ENCODE measurements around the gene DOK5.

DOK5 gene

GRCh38 chr20:54459279-54459678, 16.1 kb upstream of the DOK5 start:
- TF ChIP-seq, protein P1, sequence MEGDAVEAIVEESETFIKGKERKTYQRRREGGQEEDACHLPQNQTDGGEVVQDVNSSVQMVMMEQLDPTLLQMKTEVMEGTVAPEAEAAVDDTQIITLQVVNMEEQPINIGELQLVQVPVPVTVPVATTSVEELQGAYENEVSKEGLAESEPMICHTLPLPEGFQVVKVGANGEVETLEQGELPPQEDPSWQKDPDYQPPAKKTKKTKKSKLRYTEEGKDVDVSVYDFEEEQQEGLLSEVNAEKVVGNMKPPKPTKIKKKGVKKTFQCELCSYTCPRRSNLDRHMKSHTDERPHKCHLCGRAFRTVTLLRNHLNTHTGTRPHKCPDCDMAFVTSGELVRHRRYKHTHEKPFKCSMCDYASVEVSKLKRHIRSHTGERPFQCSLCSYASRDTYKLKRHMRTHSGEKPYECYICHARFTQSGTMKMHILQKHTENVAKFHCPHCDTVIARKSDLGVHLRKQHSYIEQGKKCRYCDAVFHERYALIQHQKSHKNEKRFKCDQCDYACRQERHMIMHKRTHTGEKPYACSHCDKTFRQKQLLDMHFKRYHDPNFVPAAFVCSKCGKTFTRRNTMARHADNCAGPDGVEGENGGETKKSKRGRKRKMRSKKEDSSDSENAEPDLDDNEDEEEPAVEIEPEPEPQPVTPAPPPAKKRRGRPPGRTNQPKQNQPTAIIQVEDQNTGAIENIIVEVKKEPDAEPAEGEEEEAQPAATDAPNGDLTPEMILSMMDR (IDR thresholded peaks at IDR 0.05), result no peak

GRCh38 chr20:54464003-54464402, 11.4 kb upstream of the DOK5 start:
- TF ChIP-seq, protein P1 (IDR thresholded peaks at IDR 0.05), result no peak

DNA sequence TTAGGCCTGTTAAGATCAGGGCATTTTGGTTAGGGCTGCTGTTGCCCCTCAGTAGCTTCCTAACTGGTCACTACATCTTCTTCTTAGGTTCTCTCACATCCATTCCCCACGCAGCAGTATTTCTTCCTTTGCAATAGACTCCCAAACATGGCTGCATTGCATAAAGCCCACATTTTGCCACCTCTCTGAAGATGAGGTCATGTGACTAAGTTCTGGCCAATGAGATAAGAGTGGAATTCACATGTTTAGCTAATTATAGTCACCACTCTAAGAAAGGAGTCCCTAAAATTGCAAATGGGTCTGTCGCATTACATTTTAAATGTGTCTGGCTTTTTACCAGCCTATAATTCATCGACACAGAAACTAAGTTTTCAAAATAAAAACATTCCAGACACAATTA, 9.3 kb upstream of the DOK5 start:
- TF ChIP-seq, protein P1 (IDR thresholded peaks at IDR 0.05), result no peak

GRCh38 chr20:54467622-54468021, 7.8 kb upstream of the DOK5 start:
- TF ChIP-seq, protein P1 (IDR thresholded peaks at IDR 0.05), result no peak

DNA sequence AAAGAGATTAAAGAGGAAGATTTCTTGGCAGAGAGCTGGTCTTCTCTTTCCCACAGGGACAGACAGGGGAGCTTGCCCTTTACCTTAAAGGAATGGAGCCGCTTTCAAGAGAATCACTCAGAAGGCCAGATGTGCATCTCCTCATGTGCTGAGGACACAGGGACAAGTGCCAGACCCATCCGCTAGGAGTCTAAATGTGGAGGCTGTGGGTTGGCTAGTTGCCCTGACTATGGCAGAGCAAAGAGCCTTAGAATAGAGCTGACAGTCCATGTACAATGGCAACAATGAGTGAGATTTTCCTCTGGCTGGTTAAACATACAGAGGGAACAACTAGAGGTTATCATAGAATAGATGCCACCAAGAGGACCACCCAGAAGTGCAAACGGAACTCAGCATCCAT, 7.3 kb upstream of the DOK5 start:
- TF ChIP-seq, protein P1 (IDR thresholded peaks at IDR 0.05), result no peak

DNA sequence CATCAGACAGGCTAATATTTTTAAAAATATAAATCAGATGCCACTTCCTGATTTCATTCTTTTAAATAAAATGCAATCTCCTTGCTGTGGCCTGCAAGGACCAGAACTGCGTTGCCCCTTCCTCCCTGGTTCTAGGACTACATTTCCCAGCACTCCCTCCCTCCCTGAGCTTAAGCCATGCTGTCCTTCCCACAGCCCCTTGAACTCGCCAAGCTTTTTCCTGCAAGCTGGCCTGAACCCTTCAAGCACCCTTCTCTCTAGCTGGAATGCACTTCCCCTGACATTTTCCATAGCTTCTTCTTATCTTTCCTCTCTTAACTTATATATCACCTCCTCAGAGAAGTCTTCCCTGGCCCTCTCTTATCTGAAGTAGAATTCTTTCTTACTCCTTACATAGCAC, 6.1 kb upstream of the DOK5 start:
- TF ChIP-seq, protein P1 (IDR thresholded peaks at IDR 0.05), result no peak

GRCh38 chr20:54469952-54470351, 5.4 kb upstream of the DOK5 start:
- TF ChIP-seq, protein P1 (IDR thresholded peaks at IDR 0.05), result no peak

GRCh38 chr20:54470697-54471096, 4.7 kb upstream of the DOK5 start:
- TF ChIP-seq, protein P1 (IDR thresholded peaks at IDR 0.05), result no peak

All from LNCAP (cell line).